ENCODE data around the gene KCNA4. TPM values are rescaled to one million over a fixed set of nuclear protein-coding genes. Genes with fewer than 3 reads are reported as not detected.

The KCNA4 gene
- total and polyA plus RNA-seq, 2 donors = 0.03 to 0.74 TPM

- Histone ChIP-seq H3K4me3 (ENCODE audit: low read depth, low read length) (no peak overlapping the region), H3K4me1 (ENCODE audit: insufficient read depth) (no peaks in the 10 kb centered on the region), H3K27ac (ENCODE audit: low read depth) (no peak overlapping the region), H3K36me3 (ENCODE audit: insufficient read depth) (no peaks in the 10 kb centered on the region)
- no peak for DNase-seq (ENCODE audit: extremely low spot score)
- WGBS = 38% methylated on average over 21 of the region's 21 CpGs
Observed at GRCh38 chr11:30018495-30018894, 1.7 kb upstream of the KCNA4 start.

DNA sequence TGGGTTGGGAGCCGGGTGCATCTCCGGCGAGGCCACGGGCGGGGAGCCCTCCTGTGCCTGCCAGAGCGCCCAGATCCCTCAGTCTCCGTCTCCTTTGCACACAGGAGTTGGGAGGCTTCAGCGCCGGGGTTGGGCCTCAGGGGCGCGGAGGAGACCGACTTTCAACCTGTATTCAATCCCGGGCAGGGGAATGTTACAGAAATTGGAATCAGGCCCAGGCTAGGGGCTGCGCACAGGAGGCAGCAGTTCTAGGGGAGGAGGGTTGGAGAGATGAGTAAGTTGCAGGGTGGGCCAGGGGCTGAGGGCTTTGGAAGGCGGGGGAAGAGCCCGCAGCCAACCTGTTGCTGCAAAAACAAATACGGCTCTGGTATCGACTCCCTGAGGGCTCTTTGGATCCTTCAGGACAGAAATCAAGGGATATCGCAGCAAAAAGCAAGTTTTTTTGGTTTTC is 640 bp upstream of the KCNA4 start:
- 15% methylated on average over 19 of the region's 19 CpGs for WGBS
- H3K4me1 ChIP-seq (ENCODE audit: insufficient read depth) = no peaks in the 10 kb centered on the region
- H3K36me3 ChIP-seq (ENCODE audit: insufficient read depth) = no peaks in the 10 kb centered on the region
- no peak for DNase-seq (ENCODE audit: extremely low spot score)
- no peak overlapping the region for H3K27ac ChIP-seq (ENCODE audit: low read depth)
- no peak overlapping the region for H3K4me3 ChIP-seq (ENCODE audit: low read depth, low read length)

- 4% methylated on average over 32 of the region's 32 CpGs for WGBS
- H3K36me3 ChIP-seq (ENCODE audit: insufficient read depth) = no peaks in the 10 kb centered on the region
- H3K4me1 ChIP-seq (ENCODE audit: insufficient read depth) = no peaks in the 10 kb centered on the region
- no peak overlapping the region for H3K4me3 ChIP-seq (ENCODE audit: low read depth, low read length)
- no peak for DNase-seq (ENCODE audit: extremely low spot score)
- H3K27ac ChIP-seq (ENCODE audit: low read depth) = no peak overlapping the region
Observed at GRCh38 chr11:30015725-30016412, 961 bp downstream of the KCNA4 start.

DNA sequence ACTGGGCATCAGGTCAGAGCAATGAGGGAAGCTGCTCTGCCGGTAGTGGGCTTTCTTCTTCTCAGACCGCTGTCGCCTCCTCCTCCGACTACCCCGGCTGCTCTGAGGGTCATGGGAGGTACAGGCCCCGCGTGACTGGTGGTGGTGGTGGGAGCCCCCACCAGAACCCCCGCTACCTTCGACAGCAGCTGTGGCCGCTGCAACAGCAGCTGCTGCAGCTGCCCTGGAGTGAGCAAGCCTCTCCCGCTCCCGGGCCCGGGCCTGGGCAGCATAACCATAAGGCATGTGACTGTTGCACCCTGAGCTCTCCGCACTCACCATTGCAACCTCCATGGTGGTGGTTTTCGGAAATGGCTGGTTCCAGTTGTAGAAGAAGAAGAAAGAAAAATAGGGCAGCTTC is 4.5 kb downstream of the KCNA4 start:
- Histone ChIP-seq H3K27ac (ENCODE audit: low read depth) (no peak overlapping the region), H3K36me3 (ENCODE audit: insufficient read depth) (no peaks in the 10 kb centered on the region), H3K4me3 (ENCODE audit: low read depth, low read length) (no peak overlapping the region), H3K4me1 (ENCODE audit: insufficient read depth) (no peaks in the 10 kb centered on the region)
- DNase-seq (ENCODE audit: extremely low spot score) = no peak
- 93% methylated on average over 15 of the region's 15 CpGs for WGBS

DNA sequence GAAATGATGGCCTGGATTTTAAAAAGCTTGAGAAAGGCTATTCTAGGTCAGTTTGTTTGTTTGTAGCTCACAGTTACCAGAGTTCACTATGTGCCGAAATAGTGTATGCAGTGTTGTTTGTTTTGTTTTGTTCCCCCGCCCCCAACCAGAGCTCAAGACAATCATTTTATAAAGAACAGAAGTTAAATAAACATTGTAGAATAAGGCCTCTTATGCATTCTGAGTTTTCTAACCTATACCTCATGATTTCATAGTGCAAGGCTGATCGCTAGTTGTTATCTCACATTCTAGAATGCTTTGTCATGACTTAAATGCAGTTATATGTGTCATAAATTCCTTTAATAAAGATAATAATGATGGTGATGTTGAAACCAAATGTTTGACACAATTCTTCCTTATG is 7.8 kb downstream of the KCNA4 start:
- Histone ChIP-seq H3K36me3 (ENCODE audit: insufficient read depth) (no peaks in the 10 kb centered on the region), H3K4me1 (ENCODE audit: insufficient read depth) (no peaks in the 10 kb centered on the region), H3K27ac (ENCODE audit: low read depth) (no peak overlapping the region), H3K4me3 (ENCODE audit: low read depth, low read length) (no peak overlapping the region)
- no peak for DNase-seq (ENCODE audit: extremely low spot score)
- WGBS = 65% methylated on average over 3 of the region's 3 CpGs

DNA sequence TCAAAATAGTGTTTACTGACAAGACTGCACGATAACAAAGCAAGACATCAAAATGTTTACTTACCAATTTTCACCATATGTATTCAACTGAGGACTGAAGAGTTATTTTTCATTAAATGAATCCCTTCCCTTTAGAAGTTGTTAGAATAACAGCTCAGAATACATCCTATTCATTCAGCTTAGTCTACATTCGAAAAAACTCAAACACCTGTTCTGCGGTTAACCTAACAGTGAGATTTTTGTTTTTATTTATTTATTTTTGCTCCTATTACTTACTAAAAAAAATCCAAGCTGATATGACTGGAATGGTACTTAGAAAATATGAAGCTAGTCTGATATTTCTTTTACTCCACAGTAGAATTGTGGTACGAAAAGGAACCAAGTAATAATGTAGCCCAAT is 10.0 kb downstream of the KCNA4 start:
- H3K4me3 ChIP-seq (ENCODE audit: low read depth, low read length) = no peak overlapping the region
- DNase-seq (ENCODE audit: extremely low spot score) = no peak
- H3K4me1 ChIP-seq (ENCODE audit: insufficient read depth) = no peaks in the 10 kb centered on the region
- no peak overlapping the region for H3K27ac ChIP-seq (ENCODE audit: low read depth)
- whole genome bisulfite sequencing = 89% methylated on average over 4 of the region's 4 CpGs
- H3K36me3 ChIP-seq (ENCODE audit: insufficient read depth) = no peaks in the 10 kb centered on the region

DNA sequence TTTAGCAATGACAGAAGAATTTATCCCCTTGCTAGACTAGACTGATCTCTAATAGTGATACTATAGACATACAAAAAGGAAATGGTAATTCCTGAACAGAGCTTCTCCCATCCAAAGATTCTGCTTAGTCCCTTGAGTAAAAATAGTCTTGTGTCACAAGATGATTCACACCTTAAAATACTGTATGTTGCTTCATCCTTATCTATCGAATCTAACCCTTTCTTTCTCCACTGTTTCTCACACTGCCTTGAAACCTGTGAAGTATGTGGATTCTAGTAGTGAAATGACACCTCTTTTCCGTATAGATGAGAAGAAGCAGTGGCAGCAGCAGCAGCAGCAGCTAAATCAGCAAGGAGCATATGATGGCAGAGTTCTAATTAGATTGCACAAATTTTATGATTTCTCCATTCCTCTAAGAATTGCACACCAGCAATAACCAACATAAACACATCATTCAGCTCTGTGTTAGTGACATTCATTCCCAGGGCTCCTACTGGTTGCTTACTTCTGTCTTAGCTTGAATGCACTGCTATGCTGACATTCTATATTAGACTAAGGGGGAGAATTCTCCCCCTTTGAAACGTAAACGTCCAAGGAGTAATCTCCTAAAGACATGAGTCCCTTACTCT is 14.6 kb downstream of the KCNA4 start:
- Histone ChIP-seq H3K27ac (ENCODE audit: low read depth) (no peak overlapping the region), H3K36me3 (ENCODE audit: insufficient read depth) (no peaks in the 10 kb centered on the region), H3K4me3 (ENCODE audit: low read depth, low read length) (no peak overlapping the region), H3K4me1 (ENCODE audit: insufficient read depth) (no peaks in the 10 kb centered on the region)
- DNase-seq (ENCODE audit: extremely low spot score) = no peak
- 37% methylated on average over 4 of the region's 4 CpGs for WGBS

DNA sequence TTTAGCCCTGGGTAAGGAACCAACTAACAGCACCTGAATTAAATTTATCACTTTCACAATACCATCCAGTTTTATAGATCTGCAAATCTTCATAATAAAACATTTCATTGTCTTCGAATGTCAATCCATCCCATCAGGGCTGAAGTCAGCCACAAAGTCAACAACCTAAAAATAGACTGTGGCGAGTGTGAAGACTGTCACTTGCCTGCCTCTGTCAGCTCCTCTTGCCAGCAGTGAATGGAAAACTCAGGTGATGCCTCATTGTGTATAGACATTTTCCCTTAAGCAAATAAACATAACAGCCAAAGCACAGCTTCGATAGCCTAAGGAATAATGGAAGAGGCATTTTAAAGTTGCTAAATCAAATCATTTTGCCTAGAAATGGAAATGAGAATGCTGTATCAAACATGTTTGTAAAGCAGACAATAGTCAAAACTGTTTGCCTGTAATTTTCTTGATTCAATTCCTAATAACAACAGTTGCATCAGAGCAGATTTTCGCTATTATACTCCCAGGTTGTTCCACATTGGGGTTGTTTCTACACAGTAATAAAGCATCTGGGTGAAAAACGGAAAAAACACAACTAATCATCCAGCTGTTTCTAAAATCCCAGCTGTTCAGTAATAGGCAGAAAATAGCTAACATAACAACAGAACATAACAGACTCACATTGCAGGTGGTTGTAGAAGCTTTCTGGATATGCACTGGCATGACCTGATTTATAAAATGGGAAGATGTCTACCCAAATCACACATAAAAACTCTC is 15.7 kb downstream of the KCNA4 start:
- Histone ChIP-seq H3K4me3 (ENCODE audit: low read depth, low read length) (no peak overlapping the region), H3K4me1 (ENCODE audit: insufficient read depth) (no peaks in the 10 kb centered on the region), H3K27ac (ENCODE audit: low read depth) (no peak overlapping the region), H3K36me3 (ENCODE audit: insufficient read depth) (no peaks in the 10 kb centered on the region)
- WGBS = 68% methylated on average over 5 of the region's 5 CpGs
- DNase-seq (ENCODE audit: extremely low spot score) = no peak

- DNase-seq (ENCODE audit: extremely low spot score) = no peak
- no peaks in the 10 kb centered on the region for H3K4me1 ChIP-seq (ENCODE audit: insufficient read depth)
- H3K27ac ChIP-seq (ENCODE audit: low read depth) = no peak overlapping the region
- WGBS = 82% methylated on average over 1 of the region's 1 CpG
- no peaks in the 10 kb centered on the region for H3K36me3 ChIP-seq (ENCODE audit: insufficient read depth)
- no peak overlapping the region for H3K4me3 ChIP-seq (ENCODE audit: low read depth, low read length)
Observed at GRCh38 chr11:29996016-29996415, 20.8 kb downstream of the KCNA4 start.

GRCh38 chr11:29989174-29989970 is 27.5 kb downstream of the KCNA4 start:
- no peak overlapping the region for H3K4me3 ChIP-seq (ENCODE audit: low read depth, low read length)
- no peaks in the 10 kb centered on the region for H3K4me1 ChIP-seq (ENCODE audit: insufficient read depth)
- 87% methylated on average over 1 of the region's 1 CpG for WGBS
- no peak overlapping the region for H3K27ac ChIP-seq (ENCODE audit: low read depth)
- H3K36me3 ChIP-seq (ENCODE audit: insufficient read depth) = no peaks in the 10 kb centered on the region
- DNase-seq (ENCODE audit: extremely low spot score) = no peak

GRCh38 chr11:29985248-29985647 is 31.6 kb downstream of the KCNA4 start:
- H3K27ac ChIP-seq (ENCODE audit: low read depth) = no peak overlapping the region
- no peaks in the 10 kb centered on the region for H3K36me3 ChIP-seq (ENCODE audit: insufficient read depth)
- H3K4me1 ChIP-seq (ENCODE audit: insufficient read depth) = no peaks in the 10 kb centered on the region
- 95% methylated on average over 1 of the region's 1 CpG for WGBS
- H3K4me3 ChIP-seq (ENCODE audit: low read depth, low read length) = no peak overlapping the region
- DNase-seq (ENCODE audit: extremely low spot score) = no peak

DNA sequence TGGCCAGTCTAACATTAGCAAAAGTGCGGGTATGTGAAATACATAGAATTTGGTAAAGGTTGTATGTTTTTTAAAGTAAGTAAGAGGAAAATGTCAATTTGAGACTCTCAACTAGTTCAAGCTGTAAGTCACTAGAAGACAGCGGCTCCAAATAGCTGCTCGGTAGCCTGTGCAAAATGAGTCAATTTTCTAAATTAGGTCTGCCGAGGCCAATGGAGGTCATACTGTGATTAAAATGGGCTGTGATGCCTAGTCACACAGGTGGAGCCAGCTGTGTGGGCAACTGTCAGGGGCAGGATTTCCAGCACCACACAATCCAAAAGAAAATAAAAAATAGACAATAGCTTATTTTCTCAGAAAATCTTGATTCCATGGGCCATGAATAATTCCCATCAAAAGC is 32.3 kb downstream of the KCNA4 start:
- Histone ChIP-seq H3K4me1 (ENCODE audit: insufficient read depth) (no peaks in the 10 kb centered on the region), H3K36me3 (ENCODE audit: insufficient read depth) (no peaks in the 10 kb centered on the region), H3K4me3 (ENCODE audit: low read depth, low read length) (no peak overlapping the region), H3K27ac (ENCODE audit: low read depth) (no peak overlapping the region)
- 89% methylated on average over 4 of the region's 4 CpGs for WGBS
- no peak for DNase-seq (ENCODE audit: extremely low spot score)

DNA sequence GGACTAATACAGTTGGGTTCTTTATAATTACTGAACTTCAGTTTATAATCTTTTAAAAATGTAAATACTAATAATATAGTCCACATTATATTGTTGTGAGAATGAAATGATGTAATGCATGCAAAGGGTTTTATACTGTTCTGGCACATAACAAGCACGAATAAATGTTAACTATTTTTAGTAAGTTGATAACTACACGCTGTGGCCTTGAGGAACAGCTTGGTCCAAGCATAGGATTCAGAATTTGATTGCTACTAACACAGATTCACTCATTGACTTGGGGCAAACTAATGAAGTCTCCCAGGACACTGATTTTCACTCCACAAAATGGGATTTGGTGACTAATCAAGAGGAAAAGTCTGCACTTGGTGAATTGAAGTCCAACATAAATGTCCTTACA is 38.3 kb downstream of the KCNA4 start:
- Histone ChIP-seq H3K27ac (ENCODE audit: low read depth) (no peak overlapping the region), H3K4me1 (ENCODE audit: insufficient read depth) (no peaks in the 10 kb centered on the region), H3K36me3 (ENCODE audit: insufficient read depth) (no peaks in the 10 kb centered on the region), H3K4me3 (ENCODE audit: low read depth, low read length) (no peak overlapping the region)
- DNase-seq (ENCODE audit: extremely low spot score) = no peak
- 56% methylated on average over 2 of the region's 2 CpGs for WGBS
